ENCODE measurements around the gene BTG1. TPM values are rescaled to one million over a fixed set of nuclear protein-coding genes. Genes with fewer than 3 reads are reported as not detected.

Gene BTG1
- total RNA-seq, 1 donor from 2014 or later: 63.7 TPM

GRCh38 chr12:92108651-92109050 lies 37.0 kb downstream of the BTG1 start:
- Histone ChIP-seq H3K27ac (ENCODE audit: low read depth, low read length) (no peak overlapping the region), H3K9ac (ENCODE audit: low read length) (no peak overlapping the region), H3K4me2 (ENCODE audit: low read length) (no peak overlapping the region), H3K4me3 (ENCODE audit: insufficient read depth, low read depth, low read length) (no peak overlapping the region), H2AFZ (ENCODE audit: low read depth, low read length) (no peak overlapping the region), H3K9me3 (ENCODE audit: insufficient read depth, low read depth, low read length) (no peaks in the 10 kb centered on the region), H3K36me3 (ENCODE audit: insufficient read depth, low read length) (no peaks in the 10 kb centered on the region), H3K27me3 (ENCODE audit: insufficient read depth, low read length) (no peaks in the 10 kb centered on the region), H3K79me2 (ENCODE audit: insufficient read depth, low read length) (no peaks in the 10 kb centered on the region), H3K4me1 (ENCODE audit: insufficient read depth, low read length) (no peaks in the 10 kb centered on the region), H4K20me1 (ENCODE audit: insufficient read depth, low read length) (no peaks in the 10 kb centered on the region)
- Mint-ChIP-seq H3K27ac (ENCODE audit: unreplicated experiment) (no peak overlapping the region), H3K27me3 (ENCODE audit: low read depth, unreplicated experiment) (no peaks in the 10 kb centered on the region), H3K36me3 (ENCODE audit: low read depth, unreplicated experiment) (no peaks in the 10 kb centered on the region), H3K4me3 (ENCODE audit: unreplicated experiment) (no peak overlapping the region), H3K9me3 (ENCODE audit: unreplicated experiment) (no peaks in the 10 kb centered on the region), H3K4me1 (ENCODE audit: low read depth, unreplicated experiment) (peaks cover 13% of the 10 kb centered on the region)
- FAIRE-seq: no peak
- no peak for DNase-seq (ENCODE audit: low read depth)
- TF ChIP-seq CTCF (IDR thresholded peaks at IDR 0.05; ENCODE audit: insufficient read depth, low read depth, low read length) (no peak), EZH2 (IDR thresholded peaks at IDR 0.05; ENCODE audit: insufficient read depth, low read length) (no peak)

GRCh38 chr12:92107621-92108131 lies 38.0 kb downstream of the BTG1 start:
- DNase-seq (ENCODE audit: low read depth): no peak
- H2AFZ ChIP-seq (ENCODE audit: low read depth, low read length): no peak overlapping the region

More at GRCh38 chr12:92107621-92108131, 38.0 kb downstream of the BTG1 start:
- H3K4me2 ChIP-seq (ENCODE audit: low read length): no peak overlapping the region
- no peaks in the 10 kb centered on the region for H3K79me2 ChIP-seq (ENCODE audit: insufficient read depth, low read length)
- H3K9me3 Mint-ChIP-seq (ENCODE audit: unreplicated experiment): no peaks in the 10 kb centered on the region
- H3K4me1 Mint-ChIP-seq (ENCODE audit: low read depth, unreplicated experiment): peaks cover 13% of the 10 kb centered on the region
- no peaks in the 10 kb centered on the region for H3K36me3 ChIP-seq (ENCODE audit: insufficient read depth, low read length)
- no peaks in the 10 kb centered on the region for H3K27me3 ChIP-seq (ENCODE audit: insufficient read depth, low read length)
- FAIRE-seq: no peak
- no peak overlapping the region for H3K27ac ChIP-seq (ENCODE audit: low read depth, low read length)
- H3K4me3 Mint-ChIP-seq (ENCODE audit: unreplicated experiment): no peak overlapping the region
- no peak overlapping the region for H3K4me3 ChIP-seq (ENCODE audit: insufficient read depth, low read depth, low read length)
- no peaks in the 10 kb centered on the region for H3K4me1 ChIP-seq (ENCODE audit: insufficient read depth, low read length)
- TF ChIP-seq EZH2 (IDR thresholded peaks at IDR 0.05; ENCODE audit: insufficient read depth, low read length) (no peak), CTCF (IDR thresholded peaks at IDR 0.05; ENCODE audit: insufficient read depth, low read depth, low read length) (no peak)
- H3K9me3 ChIP-seq (ENCODE audit: insufficient read depth, low read depth, low read length): no peaks in the 10 kb centered on the region
- no peaks in the 10 kb centered on the region for H3K27me3 Mint-ChIP-seq (ENCODE audit: low read depth, unreplicated experiment)
- H3K36me3 Mint-ChIP-seq (ENCODE audit: low read depth, unreplicated experiment): no peaks in the 10 kb centered on the region
- no peak overlapping the region for H3K9ac ChIP-seq (ENCODE audit: low read length)
- H4K20me1 ChIP-seq (ENCODE audit: insufficient read depth, low read length): no peaks in the 10 kb centered on the region
- no peak overlapping the region for H3K27ac Mint-ChIP-seq (ENCODE audit: unreplicated experiment)
